ENCODE data around the gene OBP2B. TPM values are rescaled to one million over a fixed set of nuclear protein-coding genes. Genes with fewer than 3 reads are reported as not detected.
"Not testable (repeated sequence)": the region's sequence is repeated elsewhere in the genome, so short reads cannot be mapped to it uniquely, and the experiment has no call there.

OBP2B gene
- total RNA-seq, 1 experiment from 2014 or later, result not detected

DNA sequence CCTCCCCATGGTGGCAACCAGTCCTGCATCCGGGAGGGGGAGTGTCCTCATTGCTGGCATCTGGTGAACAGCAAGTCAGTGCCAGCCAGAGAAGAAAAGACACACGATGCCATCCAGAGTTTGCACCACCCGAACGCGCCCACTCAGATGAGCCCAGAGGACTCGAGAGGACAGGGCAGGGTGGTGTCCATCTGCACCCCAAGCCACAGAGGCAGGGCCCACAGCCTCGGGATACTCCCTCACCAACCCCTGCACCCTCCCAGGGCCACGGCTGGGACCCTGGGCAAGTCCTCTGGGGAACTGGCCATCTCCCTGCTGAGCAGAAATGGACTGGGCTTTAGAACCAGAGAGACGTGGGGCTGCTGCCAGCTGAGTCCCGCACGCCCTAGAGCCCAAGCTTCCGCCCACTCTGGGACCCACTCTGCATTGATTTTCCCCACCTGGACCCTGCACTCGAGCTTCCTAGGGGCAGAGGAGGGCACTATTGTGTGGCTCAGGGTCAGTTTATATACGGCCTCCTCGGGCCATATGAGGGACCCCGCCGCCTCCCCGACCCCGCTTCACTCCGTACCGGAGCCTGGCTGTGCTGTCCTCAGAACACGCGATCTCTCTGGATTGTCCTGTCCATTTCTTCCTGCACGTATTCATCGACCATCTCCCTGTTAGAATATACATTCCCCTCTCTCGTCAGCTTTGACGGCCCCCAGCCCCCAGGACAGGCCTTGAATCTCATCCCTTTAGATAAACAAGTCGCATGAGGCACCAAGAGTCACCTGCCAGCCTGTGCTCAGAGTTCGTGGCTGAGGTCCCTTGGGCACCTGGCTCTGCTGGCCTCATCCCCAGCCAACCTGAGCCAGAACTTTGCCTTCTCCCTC, 514 bp upstream of the OBP2B start:
- DNase-seq; H3K79me2 ChIP-seq (ENCODE audit: low read length); H3K4me3 ChIP-seq (ENCODE audit: low read length): not testable (repeated sequence)

DNA sequence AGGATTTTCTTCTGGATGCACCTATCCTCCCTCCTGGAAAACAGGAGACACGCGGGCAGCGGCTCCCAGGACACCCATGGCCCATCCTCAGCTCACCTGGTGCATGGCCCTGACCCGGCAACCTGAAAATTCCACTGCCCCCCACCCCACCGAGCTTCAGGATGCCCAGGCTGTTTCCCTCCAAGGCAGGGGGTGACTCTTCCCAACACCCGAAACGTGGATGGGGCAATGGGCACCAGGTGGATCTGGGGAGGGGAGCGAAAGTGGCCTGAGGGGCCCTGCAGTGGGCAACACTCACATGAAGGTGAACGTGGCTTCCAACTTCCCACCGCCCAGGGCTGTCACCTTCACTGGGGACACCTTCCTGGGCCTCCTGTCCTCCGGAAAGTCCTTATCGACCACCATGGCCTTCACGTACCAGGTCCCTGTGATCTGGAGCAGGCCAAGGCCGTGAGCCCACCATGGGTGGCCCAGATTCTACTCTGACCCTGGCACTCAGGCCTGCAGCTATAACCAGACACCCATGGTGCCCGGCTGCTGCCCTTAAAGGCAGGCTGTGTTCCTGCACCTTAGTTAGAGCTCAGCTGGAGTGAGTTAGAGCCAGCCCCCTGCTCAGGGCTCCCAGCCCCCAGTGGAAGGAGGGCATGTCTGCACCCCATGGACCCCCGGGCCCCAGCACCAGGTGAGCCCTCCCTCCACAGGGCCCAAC, 725 bp downstream of the OBP2B start:
- H3K9ac ChIP-seq (ENCODE audit: low read length); H3K36me3 ChIP-seq (ENCODE audit: insufficient read depth, low read length); H2AFZ ChIP-seq (ENCODE audit: low read length); H3K9me2 ChIP-seq (replicated peaks; ENCODE audit: insufficient read depth, low read length); H3K4me2 ChIP-seq (ENCODE audit: low read depth, low read length, poor library complexity, severe bottlenecking); H3K27me3 ChIP-seq (ENCODE audit: low read length); H3K9me3 ChIP-seq (ENCODE audit: low read length); H3K27ac ChIP-seq (ENCODE audit: low read length); H3K4me3 ChIP-seq (ENCODE audit: low read length); DNase-seq; H4K20me1 ChIP-seq (ENCODE audit: insufficient read depth, low read depth, low read length); H3K79me2 ChIP-seq (ENCODE audit: low read length); H3K4me1 ChIP-seq (ENCODE audit: low read length): not testable (repeated sequence)

More for the DNA sequence above, 514 bp upstream of the OBP2B start:
- H3K9me2 ChIP-seq (replicated peaks; ENCODE audit: insufficient read depth, low read length); H4K20me1 ChIP-seq (ENCODE audit: insufficient read depth, low read depth, low read length); H3K27me3 ChIP-seq (ENCODE audit: low read length); H3K36me3 ChIP-seq (ENCODE audit: insufficient read depth, low read length); H3K4me1 ChIP-seq (ENCODE audit: low read length); H2AFZ ChIP-seq (ENCODE audit: low read length); H3K27ac ChIP-seq (ENCODE audit: low read length); H3K9me3 ChIP-seq (ENCODE audit: low read length); H3K4me2 ChIP-seq (ENCODE audit: low read depth, low read length, poor library complexity, severe bottlenecking); H3K9ac ChIP-seq (ENCODE audit: low read length): not testable (repeated sequence)

DNA sequence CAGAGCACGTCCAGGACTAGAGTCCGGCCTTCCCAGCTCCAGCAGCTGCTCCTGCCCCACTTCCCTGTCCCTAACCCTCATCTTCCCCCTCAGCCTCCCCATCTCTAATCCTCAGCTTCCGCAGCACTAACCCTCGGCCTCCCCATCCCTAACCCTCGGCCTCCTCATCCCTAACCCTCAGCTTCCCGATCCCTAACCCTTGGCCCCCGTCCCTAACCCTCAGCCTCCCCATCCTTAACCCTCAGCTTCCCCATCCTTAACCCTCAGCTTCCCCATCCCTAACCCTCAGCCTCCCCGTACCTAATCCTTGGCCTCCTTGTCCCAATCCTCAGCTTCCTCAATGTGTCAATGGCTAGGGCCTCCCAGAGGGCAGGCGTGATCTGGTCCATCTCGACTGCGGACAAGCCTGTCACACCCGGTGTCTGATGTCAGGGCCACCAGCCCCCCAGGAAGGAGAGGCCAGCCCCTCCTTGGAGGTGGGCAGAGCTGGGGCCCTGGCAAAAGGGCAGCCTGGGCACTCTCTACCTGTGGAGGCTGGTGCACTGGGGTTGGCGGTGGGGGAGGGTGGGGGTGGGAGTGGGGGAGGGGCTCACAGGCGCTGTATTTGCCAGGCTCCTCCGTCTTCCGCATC, 1.4 kb downstream of the OBP2B start:
- H3K79me2 ChIP-seq (ENCODE audit: low read length), result no peaks in the 10 kb centered on the region
- H3K9me3 ChIP-seq (ENCODE audit: low read length), result no peaks in the 10 kb centered on the region
- no peaks in the 10 kb centered on the region for H3K36me3 ChIP-seq (ENCODE audit: insufficient read depth, low read length)
- H3K27ac ChIP-seq (ENCODE audit: low read length), result no peak overlapping the region
- 0 out of 2 replicates have a peak, but pooled peaks cover 3% of the 10 kb centered on the region for H3K27me3 ChIP-seq (ENCODE audit: low read length)
- no peaks in the 10 kb centered on the region for H3K9me2 ChIP-seq (replicated peaks; ENCODE audit: insufficient read depth, low read length)
- H3K9ac ChIP-seq (ENCODE audit: low read length), result no peak overlapping the region
- H3K4me3 ChIP-seq (ENCODE audit: low read length), result no peak overlapping the region
- DNase-seq, result no peak
- H3K4me2 ChIP-seq (ENCODE audit: low read depth, low read length, poor library complexity, severe bottlenecking), result no peak overlapping the region
- H4K20me1 ChIP-seq (ENCODE audit: insufficient read depth, low read depth, low read length), result no peaks in the 10 kb centered on the region
- no peaks in the 10 kb centered on the region for H3K4me1 ChIP-seq (ENCODE audit: low read length)
- H2AFZ ChIP-seq (ENCODE audit: low read length), result no peak overlapping the region

DNA sequence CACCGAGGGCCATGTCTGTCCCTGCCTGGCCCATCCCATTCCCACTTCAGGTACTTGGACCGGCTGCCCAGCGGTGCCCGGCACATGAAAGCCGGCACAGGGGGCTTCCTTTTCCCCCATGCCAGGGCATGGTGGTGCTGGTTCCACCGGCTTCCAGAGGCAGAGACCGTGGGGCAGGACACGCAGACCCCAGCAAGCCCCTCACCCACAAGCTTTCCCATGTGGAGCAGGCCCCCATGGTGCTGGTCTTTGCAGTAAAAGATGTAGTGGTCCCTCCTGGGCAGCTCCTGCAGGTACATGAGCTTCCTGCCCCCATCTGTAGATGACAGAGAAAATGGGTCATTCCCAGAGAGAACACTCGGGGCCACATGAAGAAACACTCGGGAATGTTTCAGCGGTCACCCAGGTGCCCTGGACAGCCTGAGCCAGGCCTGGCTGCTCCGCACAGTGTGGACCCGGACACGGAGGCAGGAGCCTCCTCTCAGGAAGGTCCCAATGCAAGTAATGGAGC, 2.0 kb downstream of the OBP2B start:
- DNase-seq, result no peak
- no peaks in the 10 kb centered on the region for H3K79me2 ChIP-seq (ENCODE audit: low read length)
- H3K4me2 ChIP-seq (ENCODE audit: low read depth, low read length, poor library complexity, severe bottlenecking), result no peak overlapping the region
- H3K9ac ChIP-seq (ENCODE audit: low read length), result no peak overlapping the region
- H3K36me3 ChIP-seq (ENCODE audit: insufficient read depth, low read length), result no peaks in the 10 kb centered on the region
- no peaks in the 10 kb centered on the region for H3K9me3 ChIP-seq (ENCODE audit: low read length)
- H3K27me3 ChIP-seq (ENCODE audit: low read length), result 0 out of 2 replicates have a peak, but pooled peaks cover 2% of the 10 kb centered on the region
- no peaks in the 10 kb centered on the region for H3K4me1 ChIP-seq (ENCODE audit: low read length)
- H4K20me1 ChIP-seq (ENCODE audit: insufficient read depth, low read depth, low read length), result no peaks in the 10 kb centered on the region
- no peak overlapping the region for H3K4me3 ChIP-seq (ENCODE audit: low read length)
- no peak overlapping the region for H2AFZ ChIP-seq (ENCODE audit: low read length)
- no peak overlapping the region for H3K27ac ChIP-seq (ENCODE audit: low read length)
- H3K9me2 ChIP-seq (replicated peaks; ENCODE audit: insufficient read depth, low read length), result no peaks in the 10 kb centered on the region

DNA sequence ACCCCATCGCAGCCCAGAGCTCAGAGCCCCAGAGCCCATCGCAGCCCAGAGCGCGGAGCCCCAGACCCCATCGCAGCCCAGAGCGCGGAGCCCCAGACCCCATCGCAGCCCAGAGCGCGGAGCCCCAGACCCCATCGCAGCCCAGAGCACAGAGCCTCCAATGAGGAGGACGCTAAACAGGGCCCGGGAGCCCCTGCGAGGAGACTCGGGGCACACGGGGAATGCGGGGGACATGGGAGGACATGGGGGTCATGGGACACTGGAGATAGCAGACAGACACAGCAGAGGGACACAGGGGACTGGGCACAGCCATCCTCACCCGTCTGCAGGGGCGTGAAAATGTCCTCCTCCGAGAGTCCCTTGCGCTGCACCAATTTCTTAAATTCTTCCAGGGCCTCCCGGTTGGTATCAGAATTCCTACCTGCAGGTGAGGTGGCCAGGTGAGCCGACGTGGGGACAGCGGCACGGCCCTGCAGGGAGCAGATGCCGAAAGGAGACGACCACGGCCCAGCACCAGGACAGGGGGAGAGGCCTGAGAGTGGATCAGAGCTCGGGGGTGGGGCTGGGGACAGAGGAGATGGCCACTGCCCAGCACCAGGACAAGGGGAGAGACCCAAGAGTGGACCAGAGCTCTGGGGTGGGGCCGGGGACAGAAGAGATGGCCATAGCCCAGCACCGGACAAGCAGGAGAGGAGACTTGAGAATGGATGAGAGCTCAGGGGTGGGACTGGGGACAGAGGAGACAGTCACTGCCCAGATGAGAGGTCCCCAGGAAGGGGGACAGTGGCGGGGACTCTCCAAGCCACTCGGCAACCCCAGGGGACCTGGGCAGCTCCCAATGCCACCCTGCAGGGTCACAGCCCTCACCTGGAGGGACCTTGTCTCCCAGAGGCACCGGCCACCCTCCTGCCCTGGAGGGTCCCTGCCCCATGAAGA, 2.8 kb downstream of the OBP2B start:
- H3K27ac ChIP-seq (ENCODE audit: low read length), result no peak overlapping the region
- no peaks in the 10 kb centered on the region for H3K36me3 ChIP-seq (ENCODE audit: insufficient read depth, low read length)
- H3K9me3 ChIP-seq (ENCODE audit: low read length), result no peaks in the 10 kb centered on the region
- no peaks in the 10 kb centered on the region for H3K4me1 ChIP-seq (ENCODE audit: low read length)
- H3K9me2 ChIP-seq (replicated peaks; ENCODE audit: insufficient read depth, low read length), result no peaks in the 10 kb centered on the region
- H3K9ac ChIP-seq (ENCODE audit: low read length), result no peak overlapping the region
- H3K4me2 ChIP-seq (ENCODE audit: low read depth, low read length, poor library complexity, severe bottlenecking), result no peak overlapping the region
- H4K20me1 ChIP-seq (ENCODE audit: insufficient read depth, low read depth, low read length), result no peaks in the 10 kb centered on the region
- H2AFZ ChIP-seq (ENCODE audit: low read length), result no peak overlapping the region
- H3K27me3 ChIP-seq (ENCODE audit: low read length), result no peaks in the 10 kb centered on the region
- H3K79me2 ChIP-seq (ENCODE audit: low read length), result no peaks in the 10 kb centered on the region
- H3K4me3 ChIP-seq (ENCODE audit: low read length), result no peak overlapping the region
- DNase-seq, result no peak

DNA sequence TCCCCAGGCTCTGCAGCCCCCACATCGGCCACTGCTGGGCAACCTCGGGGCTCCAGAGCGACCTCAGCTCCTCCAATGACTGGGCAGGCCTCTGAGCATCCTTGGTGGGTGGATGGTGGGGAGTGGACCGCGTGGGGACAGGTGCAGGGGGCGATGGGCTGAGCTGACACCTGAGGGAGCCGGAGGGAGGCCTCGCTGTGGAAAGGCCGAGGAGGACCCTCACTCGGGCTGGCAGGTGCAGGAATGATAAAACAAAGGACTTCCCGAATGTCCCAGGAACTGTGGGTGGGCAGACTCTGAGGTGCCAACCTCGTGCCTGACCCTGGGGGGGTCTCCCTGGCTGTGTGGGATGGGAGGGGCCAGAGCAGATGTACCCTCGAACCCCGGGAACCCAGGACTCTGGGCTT, 3.6 kb downstream of the OBP2B start:
- not testable (repeated sequence) for H4K20me1 ChIP-seq (ENCODE audit: insufficient read depth, low read depth, low read length); H3K4me3 ChIP-seq (ENCODE audit: low read length); H3K9me3 ChIP-seq (ENCODE audit: low read length); H3K9me2 ChIP-seq (replicated peaks; ENCODE audit: insufficient read depth, low read length); H3K27ac ChIP-seq (ENCODE audit: low read length); H3K4me1 ChIP-seq (ENCODE audit: low read length); H3K36me3 ChIP-seq (ENCODE audit: insufficient read depth, low read length); H3K27me3 ChIP-seq (ENCODE audit: low read length); H3K9ac ChIP-seq (ENCODE audit: low read length); DNase-seq; H3K4me2 ChIP-seq (ENCODE audit: low read depth, low read length, poor library complexity, severe bottlenecking); H2AFZ ChIP-seq (ENCODE audit: low read length); H3K79me2 ChIP-seq (ENCODE audit: low read length)

DNA sequence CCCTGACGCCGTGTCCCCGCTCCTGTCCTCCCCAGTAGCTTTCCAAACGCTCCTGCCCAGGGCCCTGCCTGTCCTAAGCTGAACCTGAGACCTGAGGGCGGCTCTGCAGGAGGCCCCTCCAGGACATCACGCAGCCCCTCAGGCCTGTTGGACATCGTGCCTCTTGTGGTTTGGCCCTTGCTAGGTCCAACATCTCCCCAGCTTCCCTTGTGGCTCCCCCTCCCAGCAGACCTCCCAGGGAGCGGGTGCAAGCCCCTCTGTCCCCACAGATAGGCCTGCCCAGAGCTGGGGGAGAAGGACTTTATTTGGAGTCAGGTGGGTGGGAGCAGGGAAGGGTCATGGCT, 4.1 kb downstream of the OBP2B start:
- Histone ChIP-seq H3K9me3 (ENCODE audit: low read length) (no peaks in the 10 kb centered on the region), H3K4me1 (ENCODE audit: low read length) (no peaks in the 10 kb centered on the region), H3K4me2 (ENCODE audit: low read depth, low read length, poor library complexity, severe bottlenecking) (no peak overlapping the region), H3K9me2 (replicated peaks; ENCODE audit: insufficient read depth, low read length) (no peaks in the 10 kb centered on the region), H2AFZ (ENCODE audit: low read length) (no peak overlapping the region), H4K20me1 (ENCODE audit: insufficient read depth, low read depth, low read length) (no peaks in the 10 kb centered on the region), H3K36me3 (ENCODE audit: insufficient read depth, low read length) (no peaks in the 10 kb centered on the region), H3K27ac (ENCODE audit: low read length) (no peak overlapping the region), H3K9ac (ENCODE audit: low read length) (no peak overlapping the region), H3K4me3 (ENCODE audit: low read length) (no peak overlapping the region), H3K79me2 (ENCODE audit: low read length) (no peaks in the 10 kb centered on the region), H3K27me3 (ENCODE audit: low read length) (no peaks in the 10 kb centered on the region)
- no peak for DNase-seq

Measured in Karpas-422 (cell line).